ENCODE measurements around the gene ANKS1B.

ANKS1B gene

DNA sequence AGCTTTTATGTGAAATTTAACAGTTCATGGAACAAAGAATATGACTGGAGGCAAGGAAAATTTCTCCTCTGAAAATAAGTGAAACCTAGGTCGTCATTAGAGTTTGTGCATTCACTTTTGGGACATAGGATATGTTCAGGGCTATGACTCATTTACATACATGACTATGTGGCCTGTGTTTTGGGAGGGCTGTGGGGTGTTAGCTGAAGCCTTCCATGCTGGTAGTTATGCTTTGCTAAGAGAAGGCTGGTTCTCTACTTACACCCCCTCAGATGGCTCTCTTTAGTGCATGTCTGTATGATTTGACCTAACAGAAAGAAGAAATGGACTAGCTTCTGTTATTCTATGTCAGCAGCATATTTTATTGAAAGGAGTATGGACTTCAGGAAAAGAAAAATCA is 753.7 kb downstream of the ANKS1B start:
- no peak overlapping the region for H3K4me3 ChIP-seq (ENCODE audit: low read depth, low read length)
- TF ChIP-seq, protein P1, sequence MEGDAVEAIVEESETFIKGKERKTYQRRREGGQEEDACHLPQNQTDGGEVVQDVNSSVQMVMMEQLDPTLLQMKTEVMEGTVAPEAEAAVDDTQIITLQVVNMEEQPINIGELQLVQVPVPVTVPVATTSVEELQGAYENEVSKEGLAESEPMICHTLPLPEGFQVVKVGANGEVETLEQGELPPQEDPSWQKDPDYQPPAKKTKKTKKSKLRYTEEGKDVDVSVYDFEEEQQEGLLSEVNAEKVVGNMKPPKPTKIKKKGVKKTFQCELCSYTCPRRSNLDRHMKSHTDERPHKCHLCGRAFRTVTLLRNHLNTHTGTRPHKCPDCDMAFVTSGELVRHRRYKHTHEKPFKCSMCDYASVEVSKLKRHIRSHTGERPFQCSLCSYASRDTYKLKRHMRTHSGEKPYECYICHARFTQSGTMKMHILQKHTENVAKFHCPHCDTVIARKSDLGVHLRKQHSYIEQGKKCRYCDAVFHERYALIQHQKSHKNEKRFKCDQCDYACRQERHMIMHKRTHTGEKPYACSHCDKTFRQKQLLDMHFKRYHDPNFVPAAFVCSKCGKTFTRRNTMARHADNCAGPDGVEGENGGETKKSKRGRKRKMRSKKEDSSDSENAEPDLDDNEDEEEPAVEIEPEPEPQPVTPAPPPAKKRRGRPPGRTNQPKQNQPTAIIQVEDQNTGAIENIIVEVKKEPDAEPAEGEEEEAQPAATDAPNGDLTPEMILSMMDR (IDR thresholded peaks at IDR 0.05; ENCODE audit: insufficient read depth, low read depth, low read length, missing control alignments), result no peak
- DNase-seq (ENCODE audit: low read depth), result no peak

- no peak for DNase-seq (ENCODE audit: low read depth)
- no peak overlapping the region for H3K4me3 ChIP-seq (ENCODE audit: low read depth, low read length)
- TF ChIP-seq, protein P1 (IDR thresholded peaks at IDR 0.05; ENCODE audit: insufficient read depth, low read depth, low read length, missing control alignments), result no peak
Observed at GRCh38 chr12:99224237-99224636, 760.5 kb downstream of the ANKS1B start.

- TF ChIP-seq, protein P1 (IDR thresholded peaks at IDR 0.05; ENCODE audit: insufficient read depth, low read depth, low read length, missing control alignments), result no peak
- DNase-seq (ENCODE audit: low read depth), result peak; percentile 20
- H3K4me3 ChIP-seq (ENCODE audit: low read depth, low read length), result no peak overlapping the region
Observed at GRCh38 chr12:99223579-99223978, 761.2 kb downstream of the ANKS1B start.

- DNase-seq (ENCODE audit: low read depth), result no peak
Observed at GRCh38 chr12:99213047-99213446, 771.7 kb downstream of the ANKS1B start.

GRCh38 chr12:99212275-99212674 is 772.5 kb downstream of the ANKS1B start:
- TF ChIP-seq, protein P1 (IDR thresholded peaks at IDR 0.05; ENCODE audit: insufficient read depth, low read depth, low read length, missing control alignments), result no peak
- no peak overlapping the region for H3K4me3 ChIP-seq (ENCODE audit: low read depth, low read length)
- no peak for DNase-seq (ENCODE audit: low read depth)

More at GRCh38 chr12:99213047-99213446, 771.7 kb downstream of the ANKS1B start:
- no peak overlapping the region for H3K4me3 ChIP-seq (ENCODE audit: low read depth, low read length)
- TF ChIP-seq, protein P1 (IDR thresholded peaks at IDR 0.05; ENCODE audit: insufficient read depth, low read depth, low read length, missing control alignments), result no peak

GRCh38 chr12:99205111-99205510 is 779.6 kb downstream of the ANKS1B start:
- DNase-seq (ENCODE audit: low read depth), result no peak
- TF ChIP-seq, protein P1 (IDR thresholded peaks at IDR 0.05; ENCODE audit: insufficient read depth, low read depth, low read length, missing control alignments), result no peak

GRCh38 chr12:99201906-99202645 is 782.7 kb downstream of the ANKS1B start:
- TF ChIP-seq, protein P1 (IDR thresholded peaks at IDR 0.05; ENCODE audit: insufficient read depth, low read depth, low read length, missing control alignments), result no peak
- no peak overlapping the region for H3K4me3 ChIP-seq (ENCODE audit: low read depth, low read length)
- DNase-seq (ENCODE audit: low read depth), result peak; percentile 16

More at GRCh38 chr12:99205111-99205510, 779.6 kb downstream of the ANKS1B start:
- no peak overlapping the region for H3K4me3 ChIP-seq (ENCODE audit: low read depth, low read length)

Data from GM12865 (cell line).